Spleen (tissue), 7 donors: ENCODE results near the gene NFE2L2.

Source experiments
- POLR2A ChIP-seq, 3 donors: fragments of 450-650 bp; IDR thresholded peaks; one replicate each; pipeline ENCODE4 v1.5.1; 2017; ENCODE audit warnings: antibody characterized with exemption in 3 of 3, mild to moderate bottlenecking in 1 of 3
- TF ChIP-seq, protein P1 (sequence below), 11 experiments: fragments of 200-600 bp in 7 of 11; fragments of 450-650 bp in 4 of 11; sonication (generic) in 4 of 11; IDR thresholded peaks in 8 of 11; conservative IDR thresholded peaks in 3 of 11; 1 replicate in 7 of 11; 2 replicates in 4 of 11; pipeline versions ENCODE4 v1.4.0 to v1.8.0; 2016 to 2021; ENCODE audit warnings: antibody characterized with exemption in 11 of 11, inconsistent platforms in 4 of 11, mild to moderate bottlenecking in 1 of 11
- donor health status: DM: no; HTN: no; CAD: no; lungs with moderate emphysema.
- donor health status: DM: no; HTN: no; CAD: no.
- donor health status: DM: no; HTN: no; CAD: no.

DNA sequence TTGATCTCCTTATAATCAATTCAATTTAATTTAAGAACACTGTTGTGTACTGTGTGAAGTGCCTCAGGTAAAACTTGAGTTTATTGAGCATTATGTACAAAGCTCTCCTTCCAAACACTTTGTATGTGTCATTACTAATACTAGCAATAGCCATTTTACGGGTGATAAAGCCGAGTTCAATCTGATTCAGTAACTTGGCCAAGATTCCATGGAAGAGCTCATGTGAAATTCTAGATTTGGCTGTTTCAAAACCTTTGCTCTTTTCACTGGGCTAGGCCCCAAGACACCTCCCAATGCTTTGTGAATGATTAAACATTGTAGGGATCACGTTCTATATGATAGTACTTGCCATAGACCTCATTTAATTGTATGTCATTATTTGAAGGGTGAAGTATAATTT is 8.9 kb upstream of the NFE2L2 start:
- TF ChIP-seq POLR2A (IDR thresholded peaks at IDR 0.05): no peak
- TF ChIP-seq, protein P1, sequence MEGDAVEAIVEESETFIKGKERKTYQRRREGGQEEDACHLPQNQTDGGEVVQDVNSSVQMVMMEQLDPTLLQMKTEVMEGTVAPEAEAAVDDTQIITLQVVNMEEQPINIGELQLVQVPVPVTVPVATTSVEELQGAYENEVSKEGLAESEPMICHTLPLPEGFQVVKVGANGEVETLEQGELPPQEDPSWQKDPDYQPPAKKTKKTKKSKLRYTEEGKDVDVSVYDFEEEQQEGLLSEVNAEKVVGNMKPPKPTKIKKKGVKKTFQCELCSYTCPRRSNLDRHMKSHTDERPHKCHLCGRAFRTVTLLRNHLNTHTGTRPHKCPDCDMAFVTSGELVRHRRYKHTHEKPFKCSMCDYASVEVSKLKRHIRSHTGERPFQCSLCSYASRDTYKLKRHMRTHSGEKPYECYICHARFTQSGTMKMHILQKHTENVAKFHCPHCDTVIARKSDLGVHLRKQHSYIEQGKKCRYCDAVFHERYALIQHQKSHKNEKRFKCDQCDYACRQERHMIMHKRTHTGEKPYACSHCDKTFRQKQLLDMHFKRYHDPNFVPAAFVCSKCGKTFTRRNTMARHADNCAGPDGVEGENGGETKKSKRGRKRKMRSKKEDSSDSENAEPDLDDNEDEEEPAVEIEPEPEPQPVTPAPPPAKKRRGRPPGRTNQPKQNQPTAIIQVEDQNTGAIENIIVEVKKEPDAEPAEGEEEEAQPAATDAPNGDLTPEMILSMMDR (IDR thresholded peaks at IDR 0.05 in 8 of 11, conservative IDR thresholded peaks at IDR 0.05 in 3 of 11): no peak
